NT2/D1 (cell line): ENCODE data around the gene CPZ.

Source experiments
- YY1 ChIP-seq: IDR thresholded peaks from 2 replicates; pipeline ENCODE4 v1.6.1; 2011; ENCODE audit not compliant: insufficient read length, insufficient read depth
- ZNF274 ChIP-seq: IDR thresholded peaks from 2 replicates; pipeline ENCODE4 v1.6.1; 2011; ENCODE audit warnings: mild to moderate bottlenecking, low read depth, low read length

GRCh38 chr4:8644966-8645752 lies 52.6 kb downstream of the CPZ start:
- no peak for TF ChIP-seq YY1
- no peak for TF ChIP-seq ZNF274
